CD4-positive, alpha-beta T cell (primary cell): ENCODE measurements around the gene MYOCD. TPM values are rescaled to one million over a fixed set of nuclear protein-coding genes. Genes with fewer than 3 reads are reported as not detected.

Experiments
- ATAC-seq: fragments of 200-7000 bp; cut with Tn5 transposase; one replicate; pipeline ENCODE4 v1.10.0; 2022; ENCODE audit warnings: mild to moderate bottlenecking; ENCODE audit not compliant: poor library complexity
- CTCF ChIA-PET: fragments of 350-600 bp; sonication (Branson Sonifier 250); formaldehyde crosslinking; loops from one replicate; lab custom pipeline; 2021; ENCODE audit warnings: antibody characterized with exemption, inconsistent platforms; lab: Charles Lee
- POLR2A ChIA-PET: fragments of 350-600 bp; sonication (Branson Sonifier 250); formaldehyde crosslinking; loops from one replicate; lab custom pipeline; 2021; ENCODE audit warnings: antibody characterized with exemption, inconsistent platforms; lab: Charles Lee
- DNase-seq, 14 experiments: peaks; one replicate each; pipeline ENCODE4 v3.0.0-alpha.2; 2013 to 2020; ENCODE audit warnings: mixed read lengths in 2 of 14
- H3K27ac ChIP-seq, 2 donors: one replicate each; pipeline versions ENCODE4 v1.5.1 to v1.7.0; 2013; ENCODE audit warnings: low read length in 2 of 2, low read depth in 1 of 2, mild to moderate bottlenecking in 1 of 2
- H3K27me3 ChIP-seq, 2 experiments: 1 replicate in 1 of 2; 2 replicates in 1 of 2; pipeline versions ENCODE4 v1.6.1 to v1.7.0; 2013; ENCODE audit warnings: low read length in 2 of 2, control low read depth in 1 of 2, mild to moderate bottlenecking in 1 of 2, moderate library complexity in 1 of 2; ENCODE audit not compliant: insufficient read depth in 2 of 2, control insufficient read depth in 1 of 2
- H3K36me3 ChIP-seq: one replicate; pipeline ENCODE4 v1.6.1; 2013; ENCODE audit warnings: low read length, control low read depth; ENCODE audit not compliant: insufficient read depth
- H3K4me1 ChIP-seq: one replicate; pipeline ENCODE4 v1.6.1; 2013; ENCODE audit warnings: low read length, control low read depth; ENCODE audit not compliant: insufficient read depth
- H3K4me3 ChIP-seq: one replicate; pipeline ENCODE4 v1.5.1; 2013; ENCODE audit warnings: mild to moderate bottlenecking, low read length, moderate library complexity
- H3K9me3 ChIP-seq, 2 experiments: 1 replicate in 1 of 2; 2 replicates in 1 of 2; pipeline versions ENCODE4 v1.6.1 to v1.7.0; 2013; ENCODE audit warnings: low read length in 2 of 2, mild to moderate bottlenecking in 2 of 2, control low read depth in 1 of 2, moderate library complexity in 1 of 2; ENCODE audit not compliant: control insufficient read depth in 1 of 2, insufficient read depth in 1 of 2
- H3K27ac Mint-ChIP-seq: one replicate; pipeline ENCODE4 v1.8.0; 2020; ENCODE audit warnings: mixed read lengths
- H3K27me3 Mint-ChIP-seq: one replicate; pipeline ENCODE4 v1.8.0; 2021; ENCODE audit warnings: mixed read lengths
- H3K36me3 Mint-ChIP-seq: one replicate; pipeline ENCODE4 v1.8.0; 2021; ENCODE audit warnings: low read depth, mixed read lengths
- H3K4me1 Mint-ChIP-seq: one replicate; pipeline ENCODE4 v1.8.0; 2021; ENCODE audit warnings: low read depth, mixed read lengths
- H3K4me3 Mint-ChIP-seq: one replicate; pipeline ENCODE4 v1.8.0; 2020; ENCODE audit warnings: mild to moderate bottlenecking, mixed read lengths
- H3K9me3 Mint-ChIP-seq: one replicate; pipeline ENCODE4 v1.8.0; 2020; ENCODE audit warnings: mixed read lengths
- intact Hi-C, 2 experiments: fragments of 100-400 bp; cut with DNase I in 1 of 2; cut with micrococcal nuclease in 1 of 2; formaldehyde crosslinking; loops; one replicate each; pipeline versions ENCODE4 v1.15.1 to v1.9.0; 2023 to 2025; cut with DNase I, micrococcal nuclease
- polyA plus RNA-seq, 2 donors: library from polyadenylated mRNA; unstranded; fragments of 120-200 nt; gene quantifications; one replicate each; pipeline ENCODE4 v1.2.1, GENCODE V29; 2013
- total RNA-seq, 174 experiments: library from RNA in 2 of 174; stranded (reverse) in 2 of 174; gene quantifications; one replicate each; pipeline ENCODE4 v1.2.3 and lab custom pipeline; 2021 to 2026
- TF ChIP-seq, protein P1 (sequence below): fragments of 200-600 bp; IDR thresholded peaks from one replicate; pipeline ENCODE4 v1.8.0; 2022; ENCODE audit warnings: antibody characterized with exemption, mild to moderate bottlenecking

The MYOCD gene, protein sequence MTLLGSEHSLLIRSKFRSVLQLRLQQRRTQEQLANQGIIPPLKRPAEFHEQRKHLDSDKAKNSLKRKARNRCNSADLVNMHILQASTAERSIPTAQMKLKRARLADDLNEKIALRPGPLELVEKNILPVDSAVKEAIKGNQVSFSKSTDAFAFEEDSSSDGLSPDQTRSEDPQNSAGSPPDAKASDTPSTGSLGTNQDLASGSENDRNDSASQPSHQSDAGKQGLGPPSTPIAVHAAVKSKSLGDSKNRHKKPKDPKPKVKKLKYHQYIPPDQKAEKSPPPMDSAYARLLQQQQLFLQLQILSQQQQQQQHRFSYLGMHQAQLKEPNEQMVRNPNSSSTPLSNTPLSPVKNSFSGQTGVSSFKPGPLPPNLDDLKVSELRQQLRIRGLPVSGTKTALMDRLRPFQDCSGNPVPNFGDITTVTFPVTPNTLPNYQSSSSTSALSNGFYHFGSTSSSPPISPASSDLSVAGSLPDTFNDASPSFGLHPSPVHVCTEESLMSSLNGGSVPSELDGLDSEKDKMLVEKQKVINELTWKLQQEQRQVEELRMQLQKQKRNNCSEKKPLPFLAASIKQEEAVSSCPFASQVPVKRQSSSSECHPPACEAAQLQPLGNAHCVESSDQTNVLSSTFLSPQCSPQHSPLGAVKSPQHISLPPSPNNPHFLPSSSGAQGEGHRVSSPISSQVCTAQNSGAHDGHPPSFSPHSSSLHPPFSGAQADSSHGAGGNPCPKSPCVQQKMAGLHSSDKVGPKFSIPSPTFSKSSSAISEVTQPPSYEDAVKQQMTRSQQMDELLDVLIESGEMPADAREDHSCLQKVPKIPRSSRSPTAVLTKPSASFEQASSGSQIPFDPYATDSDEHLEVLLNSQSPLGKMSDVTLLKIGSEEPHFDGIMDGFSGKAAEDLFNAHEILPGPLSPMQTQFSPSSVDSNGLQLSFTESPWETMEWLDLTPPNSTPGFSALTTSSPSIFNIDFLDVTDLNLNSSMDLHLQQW
- total RNA-seq (not detected), total RNA-seq (lab: John Stamatoyannopoulos, UW) (0 to 0.16 (median 0) reads per million in 172 experiments)
- polyA plus RNA-seq (2013, experiment 1 of 2): not detected
- polyA plus RNA-seq (2013, experiment 2 of 2): 0.01 TPM

DNA sequence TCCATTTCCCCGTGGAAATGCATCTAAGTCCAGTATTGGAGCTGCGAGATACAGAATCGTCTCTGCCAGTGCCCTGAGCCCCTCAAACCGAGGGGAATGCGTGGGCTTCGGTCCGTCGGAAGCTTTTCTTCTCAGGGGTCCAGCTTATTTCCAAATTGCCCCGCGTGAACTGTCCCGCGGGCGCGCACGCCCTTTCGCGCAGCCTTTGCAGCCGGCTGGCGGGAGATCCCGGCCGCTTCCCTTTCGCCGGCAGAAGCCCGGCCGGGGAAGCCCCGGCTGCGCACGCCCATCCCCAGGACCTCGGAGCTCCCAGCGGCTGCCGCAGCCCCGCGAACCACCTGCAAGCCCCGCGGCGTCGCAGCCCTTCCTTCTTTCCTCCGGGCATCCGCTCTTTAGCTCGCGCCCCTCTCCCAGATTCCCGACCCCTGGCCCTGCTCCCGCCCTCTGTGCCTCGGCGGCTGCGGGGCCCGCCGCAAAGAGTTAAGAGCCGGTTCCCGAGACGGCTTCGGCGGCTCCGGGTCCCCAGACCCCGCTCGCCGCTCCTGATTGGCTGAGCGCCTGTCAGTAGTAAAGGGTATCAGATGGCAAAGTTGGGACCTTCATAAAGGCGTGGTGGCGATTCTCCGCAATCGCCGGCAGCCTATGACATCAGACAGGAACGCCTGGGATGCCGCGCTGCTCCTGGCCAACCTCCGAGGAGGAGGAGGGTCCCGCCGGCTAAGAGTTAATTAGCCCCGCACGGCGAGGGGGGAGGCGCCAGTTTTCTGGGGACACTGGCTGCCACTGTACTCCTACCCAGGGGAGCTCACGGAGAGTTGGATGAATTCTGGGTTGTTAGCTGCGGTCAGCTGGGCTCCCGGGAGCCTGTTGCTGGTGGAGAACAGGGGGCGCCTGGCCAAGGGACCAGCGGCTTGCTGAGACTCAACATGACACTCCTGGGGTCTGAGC, at the start of gene MYOCD:
Gene MYOCD, plus strand, starts transcription at position 628 of the 948 bp plus-strand sequence. Its CDS starts 299 bp downstream, at position 927.
- POLR2A ChIA-PET: no interaction called here
- Mint-ChIP-seq H3K27ac (no peak within 1 kb of the TSS), H3K4me3 (no peak within 1 kb of the TSS), H3K27me3 (peaks cover 59% of the 10 kb centered on the region), H3K36me3 (no peaks in the 10 kb centered on the region), H3K9me3 (peaks cover 4% of the 10 kb centered on the region), H3K4me1 (no peaks in the 10 kb centered on the region)
- no peak within 1 kb of the TSS for H3K27ac ChIP-seq
- no peaks in the 10 kb centered on the region for H3K4me1 ChIP-seq
- H3K4me3 ChIP-seq: no peak within 1 kb of the TSS
- TF ChIP-seq, protein P1, sequence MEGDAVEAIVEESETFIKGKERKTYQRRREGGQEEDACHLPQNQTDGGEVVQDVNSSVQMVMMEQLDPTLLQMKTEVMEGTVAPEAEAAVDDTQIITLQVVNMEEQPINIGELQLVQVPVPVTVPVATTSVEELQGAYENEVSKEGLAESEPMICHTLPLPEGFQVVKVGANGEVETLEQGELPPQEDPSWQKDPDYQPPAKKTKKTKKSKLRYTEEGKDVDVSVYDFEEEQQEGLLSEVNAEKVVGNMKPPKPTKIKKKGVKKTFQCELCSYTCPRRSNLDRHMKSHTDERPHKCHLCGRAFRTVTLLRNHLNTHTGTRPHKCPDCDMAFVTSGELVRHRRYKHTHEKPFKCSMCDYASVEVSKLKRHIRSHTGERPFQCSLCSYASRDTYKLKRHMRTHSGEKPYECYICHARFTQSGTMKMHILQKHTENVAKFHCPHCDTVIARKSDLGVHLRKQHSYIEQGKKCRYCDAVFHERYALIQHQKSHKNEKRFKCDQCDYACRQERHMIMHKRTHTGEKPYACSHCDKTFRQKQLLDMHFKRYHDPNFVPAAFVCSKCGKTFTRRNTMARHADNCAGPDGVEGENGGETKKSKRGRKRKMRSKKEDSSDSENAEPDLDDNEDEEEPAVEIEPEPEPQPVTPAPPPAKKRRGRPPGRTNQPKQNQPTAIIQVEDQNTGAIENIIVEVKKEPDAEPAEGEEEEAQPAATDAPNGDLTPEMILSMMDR: no peak
- intact Hi-C loops: no loop called here
- no peaks in the 10 kb centered on the region for H3K36me3 ChIP-seq
- peaks cover 0 to 13% of the 10 kb centered on the region in 2 experiments for H3K9me3 ChIP-seq
- CTCF ChIA-PET: no interaction called here
- no peak for DNase-seq
- peaks cover 33 to 35% of the 10 kb centered on the region in 2 experiments for H3K27me3 ChIP-seq
- ATAC-seq: no peak

DNA sequence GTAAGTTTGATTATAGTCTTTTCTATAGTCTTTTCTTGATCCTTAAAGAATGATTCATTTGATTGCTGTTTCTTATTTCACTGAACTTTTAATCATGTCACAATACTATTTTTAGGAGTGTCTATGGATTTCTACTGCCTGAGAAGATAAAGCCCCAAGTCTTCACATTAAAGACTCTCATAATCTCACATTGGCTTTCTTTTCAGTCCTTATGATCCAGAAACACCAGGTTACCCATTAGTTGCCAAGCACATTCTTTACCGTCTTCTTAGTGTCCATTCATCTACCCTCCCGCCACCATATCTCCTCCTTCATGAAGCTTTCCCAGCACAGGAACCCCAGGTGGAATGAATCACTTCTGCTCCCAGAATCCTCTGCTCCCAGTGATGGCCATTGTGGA, 49.5 kb upstream of the MYOCD start:
- no peak for ATAC-seq
- Histone ChIP-seq H3K36me3 (no peaks in the 10 kb centered on the region), H3K27me3 (no peaks in the 10 kb centered on the region), H3K4me1 (no peaks in the 10 kb centered on the region), H3K9me3 (no peaks in the 10 kb centered on the region), H3K4me3 (no peak overlapping the region), H3K27ac (no peak overlapping the region)
- Mint-ChIP-seq H3K9me3 (peaks cover 16% of the 10 kb centered on the region), H3K4me3 (no peak overlapping the region), H3K27ac (no peak overlapping the region), H3K27me3 (no peaks in the 10 kb centered on the region), H3K4me1 (no peaks in the 10 kb centered on the region), H3K36me3 (no peaks in the 10 kb centered on the region)
- CTCF ChIA-PET: no interaction called here
- no peak for DNase-seq
- intact Hi-C loops: no loop called here
- TF ChIP-seq, protein P1: no peak
- POLR2A ChIA-PET: no interaction called here
